Measurements from ENCODE around the gene ERFE. TPM values are rescaled to one million over a fixed set of nuclear protein-coding genes. Genes with fewer than 3 reads are reported as not detected.
"Not testable (repeated sequence)": the region's sequence is repeated elsewhere in the genome, so short reads cannot be mapped to it uniquely, and the experiment has no call there.

The ERFE gene
- total RNA-seq, 1 experiment from 2014 or later: 6.2 TPM

- DNase-seq (ENCODE audit: low spot score): no peak
Measured at GRCh38 chr2:238168196-238169047, 9.7 kb downstream of the ERFE start.

DNA sequence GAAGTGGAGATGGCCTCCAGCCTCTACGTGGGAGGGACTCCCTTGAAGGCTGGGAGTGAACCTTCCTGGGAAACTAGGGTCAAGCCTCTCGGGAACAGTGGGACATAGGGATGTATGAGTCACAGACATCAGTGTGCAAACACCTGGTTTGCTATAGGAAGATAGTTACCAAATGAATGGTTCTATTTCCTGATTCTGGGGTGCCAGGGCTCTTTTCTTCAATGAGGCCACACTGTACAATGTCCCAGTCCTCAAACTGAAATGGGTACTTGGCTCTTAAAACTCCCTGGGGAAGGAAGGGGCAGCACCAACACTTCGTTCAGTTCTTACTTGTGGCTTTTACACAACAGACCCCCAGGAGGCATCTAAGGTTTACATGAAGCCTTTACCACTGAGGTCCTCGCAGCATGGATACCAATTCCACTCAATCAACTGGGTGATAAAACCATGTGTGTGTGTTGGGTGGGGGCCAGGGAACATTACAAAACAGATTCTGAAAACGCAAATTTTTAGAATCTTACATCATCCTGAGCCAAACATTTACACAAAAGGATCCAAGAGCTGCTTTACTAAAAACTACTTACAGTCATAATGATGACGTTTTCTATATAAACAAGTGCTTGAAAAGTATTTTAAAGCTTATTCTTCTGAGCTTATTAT lies 10.4 kb downstream of the ERFE start:
- DNase-seq (ENCODE audit: low spot score): peak; percentile 72

DNA sequence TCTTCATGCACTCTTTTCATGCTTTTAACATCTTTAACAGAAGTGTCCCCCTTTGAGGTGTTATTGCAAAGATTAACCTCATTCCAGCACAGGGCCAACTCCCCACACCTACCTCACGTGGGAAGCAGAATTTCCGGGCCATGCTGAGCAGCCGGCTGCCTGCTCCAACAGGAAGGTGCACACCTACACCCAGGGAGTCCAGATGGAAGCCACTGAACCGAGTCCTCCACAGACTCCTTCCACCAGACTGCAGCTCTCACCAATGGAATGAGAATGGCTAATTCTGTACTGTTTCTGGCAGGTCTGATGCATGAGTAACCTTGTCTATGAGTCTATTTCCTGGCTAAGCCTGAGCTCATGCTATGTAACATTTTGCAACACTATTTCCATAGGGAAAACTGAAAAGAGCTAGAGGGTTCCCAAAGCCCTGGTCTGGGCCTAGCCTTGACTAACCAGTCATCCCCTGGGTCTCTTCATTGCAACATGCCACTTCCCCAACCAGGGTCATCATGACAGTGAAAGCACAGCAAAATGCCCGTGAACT lies 11.0 kb downstream of the ERFE start:
- DNase-seq (ENCODE audit: low spot score): peak; percentile 75

DNA sequence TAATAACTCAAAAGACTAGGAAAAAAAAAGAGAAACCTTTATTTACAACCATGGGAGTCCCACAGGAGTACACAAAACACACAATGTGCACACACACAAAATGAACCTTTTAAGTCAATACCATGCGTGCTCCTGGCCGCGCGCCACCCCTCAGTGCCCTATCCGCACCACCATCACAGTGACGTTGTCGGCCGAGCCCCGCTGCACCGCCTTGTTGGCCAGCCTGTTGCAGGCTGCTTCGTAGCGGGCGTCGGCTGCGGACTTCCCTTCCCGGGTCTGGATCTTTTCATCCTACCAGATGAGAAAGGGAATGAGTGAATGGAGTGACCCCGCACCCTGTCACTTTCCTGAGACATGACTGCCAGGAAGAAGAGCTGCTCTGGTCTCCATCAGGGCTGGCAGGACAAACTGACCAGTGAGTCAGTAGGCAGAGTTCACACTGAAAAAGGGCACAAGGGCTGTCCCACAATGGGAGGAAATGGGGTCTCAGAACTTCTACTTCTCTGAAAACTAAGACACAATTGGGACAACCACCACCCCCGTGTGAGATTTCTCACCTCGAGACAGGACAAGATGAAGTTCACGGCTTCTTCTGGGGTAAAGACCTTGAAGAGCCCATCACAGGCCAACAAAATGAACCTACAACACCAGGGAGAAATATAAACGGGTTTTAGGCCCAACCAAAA lies 11.8 kb downstream of the ERFE start:
- no peak for DNase-seq (ENCODE audit: low spot score)

- DNase-seq (ENCODE audit: low spot score): not testable (repeated sequence)
Measured at GRCh38 chr2:238171072-238171431, 12.3 kb downstream of the ERFE start.

GRCh38 chr2:238171575-238172187 lies 12.9 kb downstream of the ERFE start:
- DNase-seq (ENCODE audit: low spot score): no peak

- no peak for DNase-seq (ENCODE audit: low spot score)
Measured at GRCh38 chr2:238172439-238172838, 13.7 kb downstream of the ERFE start.

DNA sequence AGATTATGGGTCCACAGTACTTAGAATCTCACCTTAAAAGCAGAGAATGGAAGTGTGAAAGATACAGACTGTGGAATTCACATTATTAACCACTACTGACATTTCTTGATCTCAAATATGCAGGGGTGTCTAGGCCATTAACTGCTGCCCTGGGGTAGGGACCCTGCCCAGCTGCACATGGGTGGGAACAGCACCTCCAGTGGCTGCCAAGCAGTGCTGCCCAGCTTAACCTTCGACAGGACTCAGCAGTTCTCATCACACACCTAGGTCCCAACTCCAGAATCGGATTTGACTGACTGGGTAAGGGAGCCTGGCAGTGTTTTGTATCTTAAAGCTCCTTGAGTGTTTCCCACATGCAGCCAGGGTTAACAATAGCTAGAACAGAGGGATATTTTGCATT lies 14.9 kb downstream of the ERFE start:
- DNase-seq (ENCODE audit: low spot score): no peak

GRCh38 chr2:238174291-238174690 lies 15.5 kb downstream of the ERFE start:
- no peak for DNase-seq (ENCODE audit: low spot score)

GRCh38 chr2:238174701-238175100 lies 15.9 kb downstream of the ERFE start:
- no peak for DNase-seq (ENCODE audit: low spot score)

DNA sequence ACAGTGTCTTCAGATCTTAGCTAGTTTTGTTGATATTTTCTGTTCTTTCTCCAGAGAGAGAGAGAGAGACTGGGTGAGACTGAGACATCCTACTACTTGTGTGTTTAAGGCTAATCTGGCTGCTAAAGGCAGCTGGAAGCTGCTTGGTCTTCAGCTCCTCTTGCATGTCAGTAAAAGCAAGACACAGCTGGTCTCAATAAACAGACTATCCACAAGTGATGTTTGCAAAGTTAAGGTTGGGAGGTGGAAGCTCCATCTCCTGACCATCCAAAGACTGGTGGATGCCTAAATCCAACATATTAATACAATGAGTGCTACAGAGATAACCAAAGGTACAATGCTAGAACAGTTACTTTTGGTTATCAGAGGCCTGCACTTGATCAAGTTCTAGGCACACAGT lies 17.8 kb downstream of the ERFE start:
- no peak for DNase-seq (ENCODE audit: low spot score)

DNA sequence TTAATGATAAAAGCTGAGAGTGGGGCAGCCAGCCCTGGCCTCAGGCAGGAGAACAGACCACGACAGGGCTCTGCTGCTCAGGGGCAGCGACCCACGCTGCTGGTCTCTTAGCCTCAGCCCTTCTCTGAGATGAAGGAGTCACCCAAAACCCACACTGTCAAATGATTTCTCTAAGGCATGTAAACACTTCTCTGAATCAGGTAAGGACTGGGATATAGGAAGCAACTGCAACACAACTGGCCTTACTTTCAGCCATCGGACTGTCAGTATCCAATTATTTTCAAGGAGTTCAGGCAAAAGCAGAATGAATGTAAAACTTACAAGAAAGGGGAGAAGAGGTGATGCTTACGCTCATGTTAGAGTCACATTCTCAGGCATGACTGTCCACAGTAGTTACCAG lies 21.8 kb downstream of the ERFE start:
- DNase-seq (ENCODE audit: low spot score): no peak

GRCh38 chr2:238182362-238182761 lies 23.6 kb downstream of the ERFE start:
- no peak for DNase-seq (ENCODE audit: low spot score)

GRCh38 chr2:238183821-238184220 lies 25.1 kb downstream of the ERFE start:
- DNase-seq (ENCODE audit: low spot score): no peak

GRCh38 chr2:238187618-238188548 lies 29.1 kb downstream of the ERFE start:
- no peak for DNase-seq (ENCODE audit: low spot score)

- no peak for DNase-seq (ENCODE audit: low spot score)
Measured at GRCh38 chr2:238190445-238190844, 31.7 kb downstream of the ERFE start.

GRCh38 chr2:238202326-238203093 lies 43.7 kb downstream of the ERFE start:
- DNase-seq (ENCODE audit: low spot score): no peak

DNA sequence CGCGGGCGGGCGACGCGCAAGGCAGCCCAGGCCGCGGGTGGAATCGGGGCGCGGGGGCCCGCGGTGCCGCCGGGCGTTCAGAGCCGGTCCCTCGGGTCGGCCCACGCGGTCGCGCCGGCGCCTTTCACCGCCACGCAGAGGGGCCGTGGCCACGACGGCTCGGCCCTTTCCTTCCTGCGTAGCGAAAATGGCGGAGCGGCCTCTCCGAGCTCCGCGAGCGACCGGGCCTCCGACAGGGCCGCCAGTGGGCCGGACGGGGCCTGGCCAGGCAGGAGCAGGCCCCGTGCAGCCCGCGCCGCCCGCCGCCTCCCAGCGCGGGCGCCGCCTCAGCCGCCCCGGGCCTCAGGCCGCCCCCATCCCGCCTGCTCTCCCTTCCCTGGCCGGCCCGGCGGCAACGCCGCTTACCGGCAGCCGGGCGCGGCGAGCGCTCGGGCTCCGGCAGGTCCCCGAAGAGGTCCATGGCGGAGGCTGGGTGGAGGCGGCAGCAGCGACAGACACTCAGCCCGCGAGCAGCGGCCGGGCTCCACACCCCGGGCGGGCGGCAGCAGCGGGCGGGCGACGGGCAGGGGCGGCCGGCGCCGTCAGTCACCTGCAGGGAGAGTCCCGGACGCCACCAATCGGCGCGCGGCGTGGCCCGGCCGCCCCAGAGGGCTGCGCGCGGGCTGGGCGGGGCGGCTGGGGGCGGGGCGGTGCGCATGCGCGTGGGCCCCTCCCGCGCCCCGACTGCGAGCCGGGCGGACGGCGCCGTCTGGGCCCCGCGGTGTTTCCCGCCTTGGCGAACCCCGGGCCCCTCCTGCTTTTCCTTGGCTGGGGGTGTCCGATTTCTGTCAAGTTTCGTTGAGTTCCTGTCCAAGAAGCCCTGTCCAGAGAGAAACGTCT lies 44.6 kb downstream of the ERFE start, which contains the start of gene ILKAP:
Gene ILKAP (minus strand): TSS at position 602 of the 879 bp plus-strand sequence. CDS start 142 bp downstream, at position 460.
- DNase-seq (ENCODE audit: low spot score): peak; percentile 66

Data from H4 (cell line).